SK-N-SH (cell line): ENCODE data around the gene DOCK8.

ENCODE experiments used
- EP300 ChIP-seq, 2 experiments: IDR thresholded peaks; 2 replicates each; pipeline versions ENCODE4 v1.4.0 to v1.6.1; 2012; ENCODE audit warnings: borderline replicate concordance in 1 of 2, low read depth in 1 of 2, low read length in 1 of 2
- FOXM1 ChIP-seq: IDR thresholded peaks from 2 replicates; pipeline ENCODE4 v1.4.0; 2012; ENCODE audit warnings: low read depth, mild to moderate bottlenecking
- JUND ChIP-seq: IDR thresholded peaks from 2 replicates; pipeline ENCODE4 v1.4.0; 2012
- MXI1 ChIP-seq: IDR thresholded peaks from 2 replicates; pipeline ENCODE4 v1.6.1; 2012; ENCODE audit warnings: mild to moderate bottlenecking, low read depth, low read length, improper control_type of control experiment
- SMC3 ChIP-seq: IDR thresholded peaks from 2 replicates; pipeline ENCODE4 v1.6.1; 2012; ENCODE audit warnings: low read depth, low read length, improper control_type of control experiment
- TAF1 ChIP-seq: IDR thresholded peaks from 2 replicates; pipeline ENCODE4 v1.6.1; 2012; ENCODE audit warnings: low read depth, mild to moderate bottlenecking, low read length, moderate library complexity, borderline replicate concordance
- TEAD4 ChIP-seq: IDR thresholded peaks from 2 replicates; pipeline ENCODE4 v1.4.0; 2012; ENCODE audit warnings: mild to moderate bottlenecking, borderline replicate concordance; ENCODE audit not compliant: insufficient read depth
- TF ChIP-seq, protein P1 (sequence below): fragments of 200-600 bp; sonication (generic); IDR thresholded peaks from 2 replicates; pipeline ENCODE4 v1.6.1; 2017; ENCODE audit warnings: antibody characterized with exemption, mild to moderate bottlenecking, moderate library complexity
- TF ChIP-seq, protein P2 (sequence below): IDR thresholded peaks from 2 replicates; pipeline ENCODE4 v1.4.0; 2012; ENCODE audit warnings: low read depth
- TF ChIP-seq, protein P3 (sequence below): IDR thresholded peaks from 2 replicates; pipeline ENCODE4 v1.6.1; 2012; ENCODE audit warnings: mild to moderate bottlenecking, low read depth, low read length, moderate library complexity
- TF ChIP-seq, protein P4 (sequence below): IDR thresholded peaks from 2 replicates; pipeline ENCODE4; 2012

DNA sequence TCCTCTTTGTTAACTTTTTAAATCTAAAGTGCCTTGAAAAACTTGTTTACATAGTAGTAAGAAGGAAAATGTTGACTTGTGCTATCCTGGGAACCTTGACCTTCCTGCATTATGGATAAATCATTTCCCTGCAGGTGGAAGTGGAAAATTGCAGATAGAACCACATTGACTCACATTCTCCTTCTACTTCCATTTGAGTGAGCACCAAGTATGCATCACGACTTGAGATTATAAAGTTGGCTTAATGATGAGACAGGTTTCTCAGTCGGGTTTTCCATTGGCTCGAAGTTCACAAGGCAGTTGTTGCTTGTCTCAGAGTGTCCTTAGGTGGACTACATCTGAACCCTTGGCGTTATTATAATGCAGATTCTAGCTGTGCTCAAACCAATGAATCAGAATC lies 39.9 kb downstream of the DOCK8 start:
- TF ChIP-seq, protein P1, sequence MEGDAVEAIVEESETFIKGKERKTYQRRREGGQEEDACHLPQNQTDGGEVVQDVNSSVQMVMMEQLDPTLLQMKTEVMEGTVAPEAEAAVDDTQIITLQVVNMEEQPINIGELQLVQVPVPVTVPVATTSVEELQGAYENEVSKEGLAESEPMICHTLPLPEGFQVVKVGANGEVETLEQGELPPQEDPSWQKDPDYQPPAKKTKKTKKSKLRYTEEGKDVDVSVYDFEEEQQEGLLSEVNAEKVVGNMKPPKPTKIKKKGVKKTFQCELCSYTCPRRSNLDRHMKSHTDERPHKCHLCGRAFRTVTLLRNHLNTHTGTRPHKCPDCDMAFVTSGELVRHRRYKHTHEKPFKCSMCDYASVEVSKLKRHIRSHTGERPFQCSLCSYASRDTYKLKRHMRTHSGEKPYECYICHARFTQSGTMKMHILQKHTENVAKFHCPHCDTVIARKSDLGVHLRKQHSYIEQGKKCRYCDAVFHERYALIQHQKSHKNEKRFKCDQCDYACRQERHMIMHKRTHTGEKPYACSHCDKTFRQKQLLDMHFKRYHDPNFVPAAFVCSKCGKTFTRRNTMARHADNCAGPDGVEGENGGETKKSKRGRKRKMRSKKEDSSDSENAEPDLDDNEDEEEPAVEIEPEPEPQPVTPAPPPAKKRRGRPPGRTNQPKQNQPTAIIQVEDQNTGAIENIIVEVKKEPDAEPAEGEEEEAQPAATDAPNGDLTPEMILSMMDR: no peak
- TF ChIP-seq SMC3 (no peak), FOXM1 (no peak), MXI1 (no peak), EP300 (IDR thresholded peaks at IDR 0.05; ENCODE audit: borderline replicate concordance in 1 of 2, low read depth in 1 of 2, low read length in 1 of 2) (no peak), TEAD4 (no peak), TAF1 (no peak), JUND (no peak)
- TF ChIP-seq, protein P2, sequence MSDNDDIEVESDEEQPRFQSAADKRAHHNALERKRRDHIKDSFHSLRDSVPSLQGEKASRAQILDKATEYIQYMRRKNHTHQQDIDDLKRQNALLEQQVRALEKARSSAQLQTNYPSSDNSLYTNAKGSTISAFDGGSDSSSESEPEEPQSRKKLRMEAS: no peak
- TF ChIP-seq, protein P3, sequence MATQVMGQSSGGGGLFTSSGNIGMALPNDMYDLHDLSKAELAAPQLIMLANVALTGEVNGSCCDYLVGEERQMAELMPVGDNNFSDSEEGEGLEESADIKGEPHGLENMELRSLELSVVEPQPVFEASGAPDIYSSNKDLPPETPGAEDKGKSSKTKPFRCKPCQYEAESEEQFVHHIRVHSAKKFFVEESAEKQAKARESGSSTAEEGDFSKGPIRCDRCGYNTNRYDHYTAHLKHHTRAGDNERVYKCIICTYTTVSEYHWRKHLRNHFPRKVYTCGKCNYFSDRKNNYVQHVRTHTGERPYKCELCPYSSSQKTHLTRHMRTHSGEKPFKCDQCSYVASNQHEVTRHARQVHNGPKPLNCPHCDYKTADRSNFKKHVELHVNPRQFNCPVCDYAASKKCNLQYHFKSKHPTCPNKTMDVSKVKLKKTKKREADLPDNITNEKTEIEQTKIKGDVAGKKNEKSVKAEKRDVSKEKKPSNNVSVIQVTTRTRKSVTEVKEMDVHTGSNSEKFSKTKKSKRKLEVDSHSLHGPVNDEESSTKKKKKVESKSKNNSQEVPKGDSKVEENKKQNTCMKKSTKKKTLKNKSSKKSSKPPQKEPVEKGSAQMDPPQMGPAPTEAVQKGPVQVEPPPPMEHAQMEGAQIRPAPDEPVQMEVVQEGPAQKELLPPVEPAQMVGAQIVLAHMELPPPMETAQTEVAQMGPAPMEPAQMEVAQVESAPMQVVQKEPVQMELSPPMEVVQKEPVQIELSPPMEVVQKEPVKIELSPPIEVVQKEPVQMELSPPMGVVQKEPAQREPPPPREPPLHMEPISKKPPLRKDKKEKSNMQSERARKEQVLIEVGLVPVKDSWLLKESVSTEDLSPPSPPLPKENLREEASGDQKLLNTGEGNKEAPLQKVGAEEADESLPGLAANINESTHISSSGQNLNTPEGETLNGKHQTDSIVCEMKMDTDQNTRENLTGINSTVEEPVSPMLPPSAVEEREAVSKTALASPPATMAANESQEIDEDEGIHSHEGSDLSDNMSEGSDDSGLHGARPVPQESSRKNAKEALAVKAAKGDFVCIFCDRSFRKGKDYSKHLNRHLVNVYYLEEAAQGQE: no peak
- TF ChIP-seq, protein P4, sequence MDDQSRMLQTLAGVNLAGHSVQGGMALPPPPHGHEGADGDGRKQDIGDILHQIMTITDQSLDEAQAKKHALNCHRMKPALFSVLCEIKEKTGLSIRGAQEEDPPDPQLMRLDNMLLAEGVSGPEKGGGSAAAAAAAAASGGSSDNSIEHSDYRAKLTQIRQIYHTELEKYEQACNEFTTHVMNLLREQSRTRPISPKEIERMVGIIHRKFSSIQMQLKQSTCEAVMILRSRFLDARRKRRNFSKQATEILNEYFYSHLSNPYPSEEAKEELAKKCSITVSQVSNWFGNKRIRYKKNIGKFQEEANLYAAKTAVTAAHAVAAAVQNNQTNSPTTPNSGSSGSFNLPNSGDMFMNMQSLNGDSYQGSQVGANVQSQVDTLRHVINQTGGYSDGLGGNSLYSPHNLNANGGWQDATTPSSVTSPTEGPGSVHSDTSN: no peak
